ENCODE measurements around the gene ARHGEF38. TPM values are rescaled to one million over a fixed set of nuclear protein-coding genes. Genes with fewer than 3 reads are reported as not detected.

The ARHGEF38 gene
- polyA plus RNA-seq (ENCODE audit: low read depth in 6 of 6) = not detected

- ATAC-seq (ENCODE audit: low read depth in 2 of 2) = no peak
- Mint-ChIP-seq H3K27ac (peak within 1 kb of the TSS in 1 of 6 donors; percentile 29), H3K9me3 (no peaks in the 10 kb centered on the region), H3K36me3 (no peaks in the 10 kb centered on the region), H3K27me3 (peaks cover 4 to 8% (median 7%) of the 10 kb centered on the region in 3 donors), H3K4me1 (peaks cover 0 to 4% (median 0%) of the 10 kb centered on the region in 3 donors), H3K4me3 (no peak within 1 kb of the TSS)
- DNase-seq = no peak
Observed at GRCh38 chr4:105551965-105552746, at the start of gene ARHGEF38. Gene ARHGEF38 (plus strand): TSS chr4:105552620. CDS start chr4:105552766, 146 bp downstream.

GRCh38 chr4:105503484-105503883 is 48.9 kb upstream of the ARHGEF38 start:
- Mint-ChIP-seq H3K4me1 (no peaks in the 10 kb centered on the region), H3K4me3 (no peak overlapping the region), H3K9me3 (no peaks in the 10 kb centered on the region), H3K36me3 (no peaks in the 10 kb centered on the region), H3K27me3 (peaks cover 0 to 9% (median 0%) of the 10 kb centered on the region in 3 donors), H3K27ac (no peak overlapping the region)
- DNase-seq (no peak), ATAC-seq (ENCODE audit: low read depth in 2 of 2) (no peak)

- Mint-ChIP-seq H3K4me3 (no peak overlapping the region), H3K27me3 (peaks cover 0 to 9% (median 8%) of the 10 kb centered on the region in 3 donors), H3K27ac (no peak overlapping the region), H3K4me1 (peaks cover 0 to 8% (median 5%) of the 10 kb centered on the region in 3 donors), H3K9me3 (no peaks in the 10 kb centered on the region), H3K36me3 (no peaks in the 10 kb centered on the region)
- DNase-seq (no peak), ATAC-seq (ENCODE audit: low read depth in 2 of 2) (no peak)
Observed at GRCh38 chr4:105504744-105505143, 47.7 kb upstream of the ARHGEF38 start.

GRCh38 chr4:105509291-105509690 is 43.1 kb upstream of the ARHGEF38 start:
- H3K4me1 Mint-ChIP-seq = peaks cover 0 to 8% (median 5%) of the 10 kb centered on the region in 3 donors
- peaks cover 0 to 11% (median 4%) of the 10 kb centered on the region in 7 donors for H3K9me3 Mint-ChIP-seq
- H3K36me3 Mint-ChIP-seq = no peaks in the 10 kb centered on the region
- H3K27ac Mint-ChIP-seq = peak overlapping the region in 1 of 6 donors; percentile 30
- no peak overlapping the region for H3K4me3 Mint-ChIP-seq
- DNase-seq (no peak), ATAC-seq (ENCODE audit: low read depth in 2 of 2) (peak; percentile 71 to 73)
- peaks cover 9 to 16% (median 10%) of the 10 kb centered on the region in 3 donors for H3K27me3 Mint-ChIP-seq

- peaks cover 0 to 14% (median 4%) of the 10 kb centered on the region in 7 donors for H3K9me3 Mint-ChIP-seq
- H3K27ac Mint-ChIP-seq = no peak overlapping the region
- no peak for DNase-seq
- no peak overlapping the region for H3K4me3 Mint-ChIP-seq
- ATAC-seq (ENCODE audit: low read depth in 2 of 2) = no peak
- peaks cover 0 to 8% (median 5%) of the 10 kb centered on the region in 3 donors for H3K4me1 Mint-ChIP-seq
- H3K36me3 Mint-ChIP-seq = no peaks in the 10 kb centered on the region
- peaks cover 11 to 16% (median 12%) of the 10 kb centered on the region in 3 donors for H3K27me3 Mint-ChIP-seq
Observed at GRCh38 chr4:105509714-105510113, 42.7 kb upstream of the ARHGEF38 start.

GRCh38 chr4:105510245-105510644 is 42.2 kb upstream of the ARHGEF38 start:
- ATAC-seq (ENCODE audit: low read depth in 2 of 2) (no peak), DNase-seq (no peak)
- Mint-ChIP-seq H3K27me3 (peaks cover 11 to 17% (median 16%) of the 10 kb centered on the region in 3 donors), H3K4me1 (peaks cover 0 to 8% (median 5%) of the 10 kb centered on the region in 3 donors), H3K36me3 (no peaks in the 10 kb centered on the region), H3K4me3 (no peak overlapping the region), H3K27ac (peak overlapping the region in 1 of 6 donors; percentile 72), H3K9me3 (peaks cover 0 to 17% (median 8%) of the 10 kb centered on the region in 7 donors)

GRCh38 chr4:105520819-105521790 is 31.3 kb upstream of the ARHGEF38 start:
- peak in 1 of 2 donors; percentile 41 for ATAC-seq (ENCODE audit: low read depth in 2 of 2)
- no peak overlapping the region for H3K27ac Mint-ChIP-seq

GRCh38 chr4:105526656-105527055 is 25.8 kb upstream of the ARHGEF38 start:
- no peak overlapping the region for H3K4me3 Mint-ChIP-seq
- no peak overlapping the region for H3K27ac Mint-ChIP-seq
- ATAC-seq (ENCODE audit: low read depth in 2 of 2) (no peak), DNase-seq (no peak)
- peaks cover 11 to 36% (median 21%) of the 10 kb centered on the region in 3 donors for H3K27me3 Mint-ChIP-seq
- H3K9me3 Mint-ChIP-seq = no peaks in the 10 kb centered on the region
- no peaks in the 10 kb centered on the region for H3K36me3 Mint-ChIP-seq
- H3K4me1 Mint-ChIP-seq = no peaks in the 10 kb centered on the region

More at GRCh38 chr4:105520819-105521790, 31.3 kb upstream of the ARHGEF38 start:
- no peak overlapping the region for H3K4me3 Mint-ChIP-seq
- DNase-seq = peak; percentile 17
- H3K36me3 Mint-ChIP-seq = no peaks in the 10 kb centered on the region
- peaks cover 0 to 9% (median 0%) of the 10 kb centered on the region in 7 donors for H3K9me3 Mint-ChIP-seq
- H3K4me1 Mint-ChIP-seq = no peaks in the 10 kb centered on the region
- peaks cover 0 to 17% (median 16%) of the 10 kb centered on the region in 3 donors for H3K27me3 Mint-ChIP-seq

GRCh38 chr4:105527081-105527480 is 25.3 kb upstream of the ARHGEF38 start:
- no peak for ATAC-seq (ENCODE audit: low read depth in 2 of 2)
- DNase-seq = no peak
- Mint-ChIP-seq H3K4me3 (no peak overlapping the region), H3K4me1 (no peaks in the 10 kb centered on the region), H3K36me3 (no peaks in the 10 kb centered on the region), H3K27me3 (peaks cover 11 to 36% (median 21%) of the 10 kb centered on the region in 3 donors), H3K9me3 (no peaks in the 10 kb centered on the region), H3K27ac (no peak overlapping the region)

GRCh38 chr4:105536601-105537000 is 15.8 kb upstream of the ARHGEF38 start:
- Mint-ChIP-seq H3K27me3 (peaks cover 6 to 16% (median 8%) of the 10 kb centered on the region in 3 donors), H3K4me1 (no peaks in the 10 kb centered on the region), H3K9me3 (peaks cover 0 to 8% (median 0%) of the 10 kb centered on the region in 7 donors), H3K36me3 (no peaks in the 10 kb centered on the region), H3K4me3 (no peak overlapping the region), H3K27ac (no peak overlapping the region)
- no peak for ATAC-seq (ENCODE audit: low read depth in 2 of 2)
- no peak for DNase-seq

GRCh38 chr4:105541420-105541819 is 11.0 kb upstream of the ARHGEF38 start:
- no peak for ATAC-seq (ENCODE audit: low read depth in 2 of 2)
- Mint-ChIP-seq H3K27ac (no peak overlapping the region), H3K27me3 (peaks cover 12 to 29% (median 18%) of the 10 kb centered on the region in 3 donors), H3K9me3 (peaks cover 0 to 8% (median 0%) of the 10 kb centered on the region in 7 donors), H3K4me1 (no peaks in the 10 kb centered on the region), H3K4me3 (no peak overlapping the region), H3K36me3 (no peaks in the 10 kb centered on the region)
- DNase-seq = no peak

- Mint-ChIP-seq H3K4me3 (no peak overlapping the region), H3K9me3 (peaks cover 0 to 8% (median 0%) of the 10 kb centered on the region in 7 donors), H3K27ac (peak overlapping the region in 1 of 6 donors; percentile 1), H3K36me3 (no peaks in the 10 kb centered on the region), H3K4me1 (no peaks in the 10 kb centered on the region), H3K27me3 (peaks cover 8 to 25% (median 18%) of the 10 kb centered on the region in 3 donors)
- ATAC-seq (ENCODE audit: low read depth in 2 of 2) (no peak), DNase-seq (no peak)
Observed at GRCh38 chr4:105542039-105542438, 10.4 kb upstream of the ARHGEF38 start.

GRCh38 chr4:105543346-105543745 is 9.1 kb upstream of the ARHGEF38 start:
- peaks cover 0 to 8% (median 0%) of the 10 kb centered on the region in 7 donors for H3K9me3 Mint-ChIP-seq
- H3K4me3 Mint-ChIP-seq = no peak overlapping the region
- ATAC-seq (ENCODE audit: low read depth in 2 of 2) (no peak), DNase-seq (no peak)
- no peak overlapping the region for H3K27ac Mint-ChIP-seq
- H3K4me1 Mint-ChIP-seq = no peaks in the 10 kb centered on the region
- H3K27me3 Mint-ChIP-seq = peaks cover 13 to 18% (median 14%) of the 10 kb centered on the region in 3 donors
- H3K36me3 Mint-ChIP-seq = no peaks in the 10 kb centered on the region

Data from naive B cell (primary cell).